ENCODE results near the gene MYOF. TPM values are rescaled to one million over a fixed set of nuclear protein-coding genes. Genes with fewer than 3 reads are reported as not detected.
"Not testable (repeated sequence)": the region's sequence is repeated elsewhere in the genome, so short reads cannot be mapped to it uniquely, and the experiment has no call there.

Gene MYOF
- total RNA-seq, 2 donors from 2014 or later: 0.81 to 1.6 TPM

- H3K4me3 Mint-ChIP-seq: no peak overlapping the region
- no peaks in the 10 kb centered on the region for H3K36me3 Mint-ChIP-seq (ENCODE audit: low read depth)
- ATAC-seq: no peak
- peaks cover 7% of the 10 kb centered on the region for H3K27me3 Mint-ChIP-seq
- H3K9me3 ChIP-seq (ENCODE audit: control insufficient read depth, low read length, poor library complexity, severe bottlenecking): no peaks in the 10 kb centered on the region
- DNase-seq: no peak
- no peaks in the 10 kb centered on the region for H3K4me1 Mint-ChIP-seq
- H3K27ac Mint-ChIP-seq: no peak overlapping the region
Observed at GRCh38 chr10:93443481-93443880, 38.7 kb downstream of the MYOF start.

GRCh38 chr10:93442721-93443120 is 39.4 kb downstream of the MYOF start:
- not testable (repeated sequence) for H3K27ac Mint-ChIP-seq; H3K4me1 Mint-ChIP-seq; H3K9me3 ChIP-seq (ENCODE audit: control insufficient read depth, low read length, poor library complexity, severe bottlenecking); H3K27me3 Mint-ChIP-seq; H3K4me3 Mint-ChIP-seq; ATAC-seq; H3K36me3 Mint-ChIP-seq (ENCODE audit: low read depth); DNase-seq

GRCh38 chr10:93440591-93441091 is 41.5 kb downstream of the MYOF start:
- DNase-seq: no peak
- no peaks in the 10 kb centered on the region for H3K9me3 ChIP-seq (ENCODE audit: control insufficient read depth, low read length, poor library complexity, severe bottlenecking)
- H3K36me3 Mint-ChIP-seq (ENCODE audit: low read depth): no peaks in the 10 kb centered on the region
- peaks cover 7% of the 10 kb centered on the region for H3K27me3 Mint-ChIP-seq
- H3K27ac Mint-ChIP-seq: no peak overlapping the region
- no peak for ATAC-seq
- no peak overlapping the region for H3K4me3 Mint-ChIP-seq
- H3K4me1 Mint-ChIP-seq: no peaks in the 10 kb centered on the region

- Mint-ChIP-seq H3K27me3 (peaks cover 7% of the 10 kb centered on the region), H3K4me3 (no peak overlapping the region), H3K27ac (no peak overlapping the region), H3K36me3 (ENCODE audit: low read depth) (no peaks in the 10 kb centered on the region), H3K4me1 (no peaks in the 10 kb centered on the region)
- DNase-seq: no peak
- no peak for ATAC-seq
- H3K9me3 ChIP-seq (ENCODE audit: control insufficient read depth, low read length, poor library complexity, severe bottlenecking): no peaks in the 10 kb centered on the region
Observed at GRCh38 chr10:93438613-93439253, 43.4 kb downstream of the MYOF start.

- Mint-ChIP-seq H3K4me1 (no peaks in the 10 kb centered on the region), H3K4me3 (no peak overlapping the region), H3K27me3 (peaks cover 7% of the 10 kb centered on the region), H3K36me3 (ENCODE audit: low read depth) (no peaks in the 10 kb centered on the region), H3K27ac (no peak overlapping the region)
- no peaks in the 10 kb centered on the region for H3K9me3 ChIP-seq (ENCODE audit: control insufficient read depth, low read length, poor library complexity, severe bottlenecking)
- ATAC-seq (no peak), DNase-seq (no peak)
Observed at GRCh38 chr10:93437946-93438612, 44.1 kb downstream of the MYOF start.

- DNase-seq (no peak), ATAC-seq (no peak)
- H3K9me3 ChIP-seq (ENCODE audit: control insufficient read depth, low read length, poor library complexity, severe bottlenecking): no peaks in the 10 kb centered on the region
- Mint-ChIP-seq H3K27me3 (peaks cover 7% of the 10 kb centered on the region), H3K27ac (no peak overlapping the region), H3K4me3 (no peak overlapping the region), H3K36me3 (ENCODE audit: low read depth) (no peaks in the 10 kb centered on the region), H3K4me1 (no peaks in the 10 kb centered on the region)
Observed at GRCh38 chr10:93437086-93437945, 44.8 kb downstream of the MYOF start.

- H3K27me3 Mint-ChIP-seq: peaks cover 7% of the 10 kb centered on the region
- H3K9me3 ChIP-seq (ENCODE audit: control insufficient read depth, low read length, poor library complexity, severe bottlenecking): no peaks in the 10 kb centered on the region
- H3K27ac Mint-ChIP-seq: no peak overlapping the region
- H3K36me3 Mint-ChIP-seq (ENCODE audit: low read depth): no peaks in the 10 kb centered on the region
- H3K4me1 Mint-ChIP-seq: no peaks in the 10 kb centered on the region
- ATAC-seq (no peak), DNase-seq (no peak)
- no peak overlapping the region for H3K4me3 Mint-ChIP-seq
Observed at GRCh38 chr10:93436591-93437085, 45.5 kb downstream of the MYOF start.

GRCh38 chr10:93435621-93436397 is 46.3 kb downstream of the MYOF start:
- no peak for DNase-seq
- no peaks in the 10 kb centered on the region for H3K36me3 Mint-ChIP-seq (ENCODE audit: low read depth)
- H3K27ac Mint-ChIP-seq: no peak overlapping the region
- no peaks in the 10 kb centered on the region for H3K9me3 ChIP-seq (ENCODE audit: control insufficient read depth, low read length, poor library complexity, severe bottlenecking)
- H3K4me3 Mint-ChIP-seq: no peak overlapping the region
- peaks cover 5% of the 10 kb centered on the region for H3K27me3 Mint-ChIP-seq
- ATAC-seq: no peak
- no peaks in the 10 kb centered on the region for H3K4me1 Mint-ChIP-seq

GRCh38 chr10:93434991-93435491 is 47.1 kb downstream of the MYOF start:
- ATAC-seq (no peak), DNase-seq (no peak)
- H3K4me1 Mint-ChIP-seq: no peaks in the 10 kb centered on the region
- no peak overlapping the region for H3K27ac Mint-ChIP-seq
- H3K36me3 Mint-ChIP-seq (ENCODE audit: low read depth): no peaks in the 10 kb centered on the region
- no peaks in the 10 kb centered on the region for H3K27me3 Mint-ChIP-seq
- H3K9me3 ChIP-seq (ENCODE audit: control insufficient read depth, low read length, poor library complexity, severe bottlenecking): no peaks in the 10 kb centered on the region
- H3K4me3 Mint-ChIP-seq: no peak overlapping the region

- no peak for ATAC-seq
- Mint-ChIP-seq H3K4me1 (peaks cover 6% of the 10 kb centered on the region), H3K36me3 (ENCODE audit: low read depth) (no peaks in the 10 kb centered on the region), H3K27ac (no peak overlapping the region), H3K27me3 (no peaks in the 10 kb centered on the region), H3K4me3 (no peak overlapping the region)
- no peaks in the 10 kb centered on the region for H3K9me3 ChIP-seq (ENCODE audit: control insufficient read depth, low read length, poor library complexity, severe bottlenecking)
- DNase-seq: no peak
Observed at GRCh38 chr10:93431361-93431760, 50.8 kb downstream of the MYOF start.

GRCh38 chr10:93425861-93426260 is 56.3 kb downstream of the MYOF start:
- DNase-seq: no peak
- H3K4me1 Mint-ChIP-seq: peaks cover 6% of the 10 kb centered on the region
- H3K4me3 Mint-ChIP-seq: no peak overlapping the region
- no peak for ATAC-seq
- H3K27me3 Mint-ChIP-seq: peaks cover 8% of the 10 kb centered on the region
- H3K9me3 ChIP-seq (ENCODE audit: control insufficient read depth, low read length, poor library complexity, severe bottlenecking): no peaks in the 10 kb centered on the region
- peaks cover 2% of the 10 kb centered on the region for H3K36me3 Mint-ChIP-seq (ENCODE audit: low read depth)
- H3K27ac Mint-ChIP-seq: peak overlapping the region; percentile 9

- DNase-seq (no peak), ATAC-seq (no peak)
- Mint-ChIP-seq H3K27ac (no peak overlapping the region), H3K27me3 (peaks cover 8% of the 10 kb centered on the region), H3K4me3 (no peak overlapping the region), H3K36me3 (ENCODE audit: low read depth) (peaks cover 4% of the 10 kb centered on the region), H3K4me1 (peaks cover 4% of the 10 kb centered on the region)
- no peaks in the 10 kb centered on the region for H3K9me3 ChIP-seq (ENCODE audit: control insufficient read depth, low read length, poor library complexity, severe bottlenecking)
Observed at GRCh38 chr10:93422118-93422517, 60.0 kb downstream of the MYOF start.
